Measurements from ENCODE around the gene SLA2. TPM values are rescaled to one million over a fixed set of nuclear protein-coding genes. Genes with fewer than 3 reads are reported as not detected.
A peak's percentile ranks its signal among the peaks of the same experiment; 100 is the strongest.

The SLA2 gene
- polyA plus RNA-seq, 2 of the 4 experiments (the other 2 are of a cell fraction): 0.06 TPM; not detected in 1

DNA sequence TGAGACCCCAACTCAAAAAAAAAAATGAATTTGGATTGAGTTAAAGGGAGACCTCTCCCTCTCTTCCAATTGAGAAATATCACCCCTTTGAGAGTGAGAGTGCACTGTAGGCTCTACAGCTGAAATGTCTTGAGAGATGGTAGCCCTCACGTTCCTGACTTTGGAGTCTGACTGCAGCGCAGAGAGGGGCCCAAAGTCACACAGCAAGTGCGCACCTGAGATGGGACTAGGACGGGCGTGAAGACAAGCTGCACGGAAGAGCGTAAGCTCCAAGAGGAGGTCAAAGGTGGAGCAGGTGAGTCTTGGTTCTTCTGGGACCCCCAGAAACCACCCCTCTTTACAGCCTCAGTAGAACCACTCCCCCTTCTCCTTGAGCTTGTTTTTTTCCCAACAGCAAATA lies 643 bp downstream of the SLA2 start (continued):
- no peak for TF ChIP-seq HEYL (CRISPR knock-in tag; IDR thresholded peaks at IDR 0.05)
- no peak for TF ChIP-seq SREBF2 (IDR thresholded peaks at IDR 0.05)

DNA sequence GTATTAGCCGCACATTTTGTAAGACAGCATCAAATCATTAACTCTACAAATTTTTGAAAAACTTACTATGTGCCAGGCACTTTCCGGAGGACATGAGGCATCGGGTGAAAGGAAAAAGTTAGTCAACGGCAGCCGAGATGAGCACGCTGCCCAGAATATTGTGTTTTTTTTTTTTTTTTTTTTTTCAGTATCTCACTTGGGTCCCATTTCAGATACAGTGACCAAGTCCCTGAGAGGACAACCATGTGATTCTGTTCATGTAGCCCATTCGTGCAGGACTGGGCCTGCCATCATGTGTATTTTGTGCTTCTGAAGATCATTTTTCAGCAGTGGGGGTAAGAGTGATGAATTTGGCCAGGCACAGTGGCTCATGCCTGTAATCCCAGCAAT lies 1.3 kb downstream of the SLA2 start:
- no peaks in the 10 kb centered on the region for H3K9me3 ChIP-seq
- no peak for DNase-seq (ENCODE audit: low read depth in 1 of 2, low spot score in 1 of 2)
- no peak for FAIRE-seq
- POLR2A ChIA-PET: no interaction called here
- H3K27ac ChIP-seq: no peak overlapping the region; a peak in 1 of 6 replicates
- no peak for TF ChIP-seq CBX8 (IDR thresholded peaks at IDR 0.05)
- no peak for TF ChIP-seq FOSL2 (IDR thresholded peaks at IDR 0.05)
- no peak for TF ChIP-seq FOSL2 (CRISPR knock-in tag; IDR thresholded peaks at IDR 0.05)
- TF ChIP-seq HOXB13 (CRISPR knock-in tag; IDR thresholded peaks at IDR 0.05; ENCODE audit: low read depth): no peak
- TF ChIP-seq CBX2 (IDR thresholded peaks at IDR 0.05; ENCODE audit: borderline replicate concordance, low read depth): no peak
- TF ChIP-seq RFX5 (IDR thresholded peaks at IDR 0.05): no peak
- TF ChIP-seq PHF8 (IDR thresholded peaks at IDR 0.05; ENCODE audit: borderline replicate concordance, low read depth): no peak
- no peak for TF ChIP-seq MAZ (IDR thresholded peaks at IDR 0.05; ENCODE audit: borderline replicate concordance, low read depth, low read length)
- TF ChIP-seq, protein P1, sequence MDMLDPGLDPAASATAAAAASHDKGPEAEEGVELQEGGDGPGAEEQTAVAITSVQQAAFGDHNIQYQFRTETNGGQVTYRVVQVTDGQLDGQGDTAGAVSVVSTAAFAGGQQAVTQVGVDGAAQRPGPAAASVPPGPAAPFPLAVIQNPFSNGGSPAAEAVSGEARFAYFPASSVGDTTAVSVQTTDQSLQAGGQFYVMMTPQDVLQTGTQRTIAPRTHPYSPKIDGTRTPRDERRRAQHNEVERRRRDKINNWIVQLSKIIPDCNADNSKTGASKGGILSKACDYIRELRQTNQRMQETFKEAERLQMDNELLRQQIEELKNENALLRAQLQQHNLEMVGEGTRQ (IDR thresholded peaks at IDR 0.05): no peak
- TF ChIP-seq, protein P2, sequence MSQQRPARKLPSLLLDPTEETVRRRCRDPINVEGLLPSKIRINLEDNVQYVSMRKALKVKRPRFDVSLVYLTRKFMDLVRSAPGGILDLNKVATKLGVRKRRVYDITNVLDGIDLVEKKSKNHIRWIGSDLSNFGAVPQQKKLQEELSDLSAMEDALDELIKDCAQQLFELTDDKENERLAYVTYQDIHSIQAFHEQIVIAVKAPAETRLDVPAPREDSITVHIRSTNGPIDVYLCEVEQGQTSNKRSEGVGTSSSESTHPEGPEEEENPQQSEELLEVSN (IDR thresholded peaks at IDR 0.05; ENCODE audit: borderline replicate concordance, low read depth): no peak
- no peak for TF ChIP-seq EHF (CRISPR knock-in tag; IDR thresholded peaks at IDR 0.05)
- no peak for TF ChIP-seq NFE2L2 (conservative IDR thresholded peaks at IDR 0.05; ENCODE audit: low read length)
- TF ChIP-seq ZNF302 (CRISPR knock-in tag; IDR thresholded peaks at IDR 0.05): no peak
- TF ChIP-seq, protein P3, sequence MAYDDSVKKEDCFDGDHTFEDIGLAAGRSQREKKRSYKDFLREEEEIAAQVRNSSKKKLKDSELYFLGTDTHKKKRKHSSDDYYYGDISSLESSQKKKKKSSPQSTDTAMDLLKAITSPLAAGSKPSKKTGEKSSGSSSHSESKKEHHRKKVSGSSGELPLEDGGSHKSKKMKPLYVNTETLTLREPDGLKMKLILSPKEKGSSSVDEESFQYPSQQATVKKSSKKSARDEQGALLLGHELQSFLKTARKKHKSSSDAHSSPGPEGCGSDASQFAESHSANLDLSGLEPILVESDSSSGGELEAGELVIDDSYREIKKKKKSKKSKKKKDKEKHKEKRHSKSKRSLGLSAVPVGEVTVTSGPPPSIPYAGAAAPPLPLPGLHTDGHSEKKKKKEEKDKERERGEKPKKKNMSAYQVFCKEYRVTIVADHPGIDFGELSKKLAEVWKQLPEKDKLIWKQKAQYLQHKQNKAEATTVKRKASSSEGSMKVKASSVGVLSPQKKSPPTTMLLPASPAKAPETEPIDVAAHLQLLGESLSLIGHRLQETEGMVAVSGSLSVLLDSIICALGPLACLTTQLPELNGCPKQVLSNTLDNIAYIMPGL (CRISPR knock-in tag; IDR thresholded peaks at IDR 0.05; ENCODE audit: borderline replicate concordance): no peak
- no peak for TF ChIP-seq JUN (IDR thresholded peaks at IDR 0.05)
- no peak for TF ChIP-seq MAFK (IDR thresholded peaks at IDR 0.05; ENCODE audit: partially characterized antibody)
- TF ChIP-seq, protein P4, sequence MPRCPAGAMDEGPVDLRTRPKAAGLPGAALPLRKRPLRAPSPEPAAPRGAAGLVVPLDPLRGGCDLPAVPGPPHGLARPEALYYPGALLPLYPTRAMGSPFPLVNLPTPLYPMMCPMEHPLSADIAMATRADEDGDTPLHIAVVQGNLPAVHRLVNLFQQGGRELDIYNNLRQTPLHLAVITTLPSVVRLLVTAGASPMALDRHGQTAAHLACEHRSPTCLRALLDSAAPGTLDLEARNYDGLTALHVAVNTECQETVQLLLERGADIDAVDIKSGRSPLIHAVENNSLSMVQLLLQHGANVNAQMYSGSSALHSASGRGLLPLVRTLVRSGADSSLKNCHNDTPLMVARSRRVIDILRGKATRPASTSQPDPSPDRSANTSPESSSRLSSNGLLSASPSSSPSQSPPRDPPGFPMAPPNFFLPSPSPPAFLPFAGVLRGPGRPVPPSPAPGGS (IDR thresholded peaks at IDR 0.05): no peak
- CTCF ChIA-PET: interaction anchor here (1.4 kb wide), 1 partner anchor 129 kb away, joined by 4 read pairs; the partner anchor contains the start of gene DSN1
- H3K4me1 ChIP-seq: peaks cover 21% of the 10 kb centered on the region
- no peak overlapping the region for H3K4me3 ChIP-seq
- 86% methylated on average over 7 of the region's 7 CpGs for WGBS (ENCODE audit: missing lambda C conversion rate)
- no peak for ATAC-seq
- no peak overlapping the region for H3K4me2 ChIP-seq

DNA sequence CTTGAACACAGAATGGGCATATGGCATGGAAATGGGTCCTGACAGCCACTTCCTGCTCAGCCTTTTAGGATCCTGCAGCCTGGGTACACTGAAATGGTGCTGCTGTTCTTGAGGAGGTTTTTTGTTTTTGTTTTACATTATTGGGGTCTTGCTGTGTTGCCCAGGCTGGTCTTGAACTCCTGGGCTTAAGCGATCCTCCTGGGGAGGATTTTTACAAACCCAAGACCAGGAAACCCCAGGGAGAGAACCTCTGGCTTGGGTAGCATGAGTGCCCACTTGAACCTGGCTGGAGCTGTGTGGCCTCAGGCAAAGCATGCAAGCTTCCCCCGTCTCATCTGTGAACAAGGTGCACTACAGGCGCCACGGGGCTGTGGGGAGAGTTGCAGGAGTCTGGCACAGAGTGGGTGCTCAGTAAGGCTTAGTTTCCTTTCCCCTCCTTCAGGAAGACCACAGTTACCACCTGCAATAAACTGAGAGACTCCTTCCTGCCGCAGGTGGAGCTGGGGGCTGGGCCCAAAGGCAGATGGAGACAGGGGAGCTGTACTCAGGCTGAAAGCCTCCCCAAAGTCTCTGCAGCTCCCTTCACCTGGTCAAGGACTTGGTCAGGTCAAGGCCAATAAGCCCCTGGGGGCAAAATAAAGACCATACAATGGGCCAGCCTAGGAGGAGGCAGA lies 1.8 kb downstream of the SLA2 start:
- no peak for FAIRE-seq
- ATAC-seq: no peak; a peak in 2 of 6 replicates
- Histone ChIP-seq H3K9me3 (no peaks in the 10 kb centered on the region), H3K27ac (peak overlapping the region in 1 of 2 experiments; percentile 72; a peak in 2 of 6 replicates), H3K4me3 (no peak overlapping the region), H3K4me2 (no peak overlapping the region), H3K4me1 (peaks cover 21% of the 10 kb centered on the region)
- no peak for TF ChIP-seq RAD21 (conservative IDR thresholded peaks at IDR 0.05 in 1 of 2, IDR thresholded peaks at IDR 0.05 in 1 of 2)
- no peak for TF ChIP-seq CHD2 (IDR thresholded peaks at IDR 0.05; ENCODE audit: low read length, partially characterized antibody)
- no peak for TF ChIP-seq KDM1A (IDR thresholded peaks at IDR 0.05; ENCODE audit: low read depth)
- TF ChIP-seq HEYL (CRISPR knock-in tag; IDR thresholded peaks at IDR 0.05): no peak
- TF ChIP-seq, protein P2 (IDR thresholded peaks at IDR 0.05; ENCODE audit: borderline replicate concordance, low read depth): no peak
- TF ChIP-seq NR3C1 (IDR thresholded peaks at IDR 0.05): no peak
- TF ChIP-seq, protein P5, sequence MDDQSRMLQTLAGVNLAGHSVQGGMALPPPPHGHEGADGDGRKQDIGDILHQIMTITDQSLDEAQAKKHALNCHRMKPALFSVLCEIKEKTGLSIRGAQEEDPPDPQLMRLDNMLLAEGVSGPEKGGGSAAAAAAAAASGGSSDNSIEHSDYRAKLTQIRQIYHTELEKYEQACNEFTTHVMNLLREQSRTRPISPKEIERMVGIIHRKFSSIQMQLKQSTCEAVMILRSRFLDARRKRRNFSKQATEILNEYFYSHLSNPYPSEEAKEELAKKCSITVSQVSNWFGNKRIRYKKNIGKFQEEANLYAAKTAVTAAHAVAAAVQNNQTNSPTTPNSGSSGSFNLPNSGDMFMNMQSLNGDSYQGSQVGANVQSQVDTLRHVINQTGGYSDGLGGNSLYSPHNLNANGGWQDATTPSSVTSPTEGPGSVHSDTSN (IDR thresholded peaks at IDR 0.05): no peak
- TF ChIP-seq POLR2A (IDR thresholded peaks at IDR 0.05; ENCODE audit: low read length): no peak
- TF ChIP-seq, protein P1 (IDR thresholded peaks at IDR 0.05): no peak
- TF ChIP-seq EP300 (IDR thresholded peaks at IDR 0.05): no peak
- no peak for TF ChIP-seq EHF (CRISPR knock-in tag; IDR thresholded peaks at IDR 0.05)
- no peak for TF ChIP-seq TFCP2L1 (CRISPR knock-in tag; IDR thresholded peaks at IDR 0.05)
- no peak for TF ChIP-seq POLR2AphosphoS2 (conservative IDR thresholded peaks at IDR 0.05; ENCODE audit: low read length)
- no peak for TF ChIP-seq HOXB13 (CRISPR knock-in tag; IDR thresholded peaks at IDR 0.05; ENCODE audit: low read depth)
- WGBS (ENCODE audit: missing lambda C conversion rate): 83% methylated on average over 5 of the region's 5 CpGs
- POLR2A ChIA-PET: no interaction called here
- CTCF ChIA-PET: interaction anchor here (1.4 kb wide), 1 partner anchor 130 kb away, joined by 4 read pairs; the partner anchor contains the start of gene DSN1
- DNase-seq (ENCODE audit: low read depth in 1 of 2, low spot score in 1 of 2): no peak
